Pancreas (tissue), 10 donors: Measurements from ENCODE around the gene F2RL3. TPM values are rescaled to one million over a fixed set of nuclear protein-coding genes. Genes with fewer than 3 reads are reported as not detected.

Source experiments
- ATAC-seq, 4 donors: fragments of 200-7000 bp; cut with Tn5 transposase; one replicate each; pipeline versions ENCODE4 v1.8.0 to v1.9.1; 2020; ENCODE audit warnings: mild to moderate bottlenecking in 4 of 4, moderate library complexity in 4 of 4
- DNase-seq, 6 donors: peaks; one replicate each; pipeline ENCODE4 v3.0.0-alpha.2; 2020
- FAIRE-seq: peaks from 2 replicates; lab custom pipeline; 2012; peaks lifted over from hg19 to GRCh38; lab: Jason Lieb, UNC
- H3K27ac ChIP-seq, 4 donors: fragments of 200-600 bp; sonication (generic); 1 replicate in 3 of 4; 2 replicates in 1 of 4; pipeline versions ENCODE4 v1.5.0 to v1.8.0; 2020
- H3K27me3 ChIP-seq, 4 donors: fragments of 200-600 bp; one replicate each; pipeline ENCODE4 v1.8.0; 2021
- H3K36me3 ChIP-seq, 3 donors: fragments of 200-600 bp; sonication (generic) in 1 of 3; one replicate each; pipeline versions ENCODE4 v1.5.0 to v1.8.0; 2020 to 2021
- H3K4me1 ChIP-seq, 3 donors: fragments of 200-600 bp; one replicate each; pipeline ENCODE4 v1.8.0; 2021
- H3K4me3 ChIP-seq, 4 donors: fragments of 200-600 bp; sonication (generic) in 2 of 4; one replicate each; pipeline versions ENCODE4 v1.5.0 to v1.8.0; 2020 to 2021
- H3K9me3 ChIP-seq, 4 donors: fragments of 200-600 bp; one replicate each; pipeline ENCODE4 v1.8.0; 2021
- WGBS, 2 donors: extraction: QIAGEN DNeasy Blood & Tissue Kit; methylation state at CpG; one replicate each; pipeline ENCODE4 v1.1.7; 2013; 5-methylcytosine and 5-hydroxymethylcytosine counted together
- intact Hi-C, 3 donors: fragments of 100-400 bp; cut with DNase I; formaldehyde crosslinking; loops; one replicate each; pipeline versions ENCODE4 v1.11.1 to v1.14.2; 2022
- polyA plus RNA-seq, 2 donors: library from polyadenylated mRNA; stranded (reverse); fragments of 200-250 nt; gene quantifications; one replicate each; pipeline ENCODE4 v1.2.3, GENCODE V29; 2013
- total RNA-seq, 6 donors: library from RNA; stranded (reverse); fragmentation: NEBNext Ultra II Directional in 4 of 6; extraction: Animal tissue kit (Norgen Biotek cat#: 25700) in 4 of 6; gene quantifications; one replicate each; pipeline versions ENCODE4 v1.2.1 to v1.2.4, GENCODE V29; 2021 to 2023
- TF ChIP-seq, protein P1 (sequence below), 4 donors: fragments of 200-600 bp; sonication (generic) in 3 of 4; IDR thresholded peaks; one replicate each; pipeline versions ENCODE4 v1.5.0 to v1.8.0; 2021; ENCODE audit warnings: antibody characterized with exemption in 4 of 4
- donor health status: healthy with polysubstance abuse.
- donor health status: DM: no; HTN: no; CAD: no; lungs with moderate emphysema.
- donor health status: DM: no; HTN: no; CAD: no.
- donor health status: control.
- donor health status: control.
- donor health status: Bipolar disorder and iron deficiency.
- donor health status: DM: yes; HTN: yes; CAD: no.
- donor health status: DM: no; HTN: no; CAD: no.
- donor health status: DM: no; HTN: no; CAD: no.
- donor health status: DM: yes; HTN: yes; CAD: no.

Gene F2RL3
- total and polyA plus RNA-seq, 8 donors = 0.24 to 9.0 (median 1.8) TPM

DNA sequence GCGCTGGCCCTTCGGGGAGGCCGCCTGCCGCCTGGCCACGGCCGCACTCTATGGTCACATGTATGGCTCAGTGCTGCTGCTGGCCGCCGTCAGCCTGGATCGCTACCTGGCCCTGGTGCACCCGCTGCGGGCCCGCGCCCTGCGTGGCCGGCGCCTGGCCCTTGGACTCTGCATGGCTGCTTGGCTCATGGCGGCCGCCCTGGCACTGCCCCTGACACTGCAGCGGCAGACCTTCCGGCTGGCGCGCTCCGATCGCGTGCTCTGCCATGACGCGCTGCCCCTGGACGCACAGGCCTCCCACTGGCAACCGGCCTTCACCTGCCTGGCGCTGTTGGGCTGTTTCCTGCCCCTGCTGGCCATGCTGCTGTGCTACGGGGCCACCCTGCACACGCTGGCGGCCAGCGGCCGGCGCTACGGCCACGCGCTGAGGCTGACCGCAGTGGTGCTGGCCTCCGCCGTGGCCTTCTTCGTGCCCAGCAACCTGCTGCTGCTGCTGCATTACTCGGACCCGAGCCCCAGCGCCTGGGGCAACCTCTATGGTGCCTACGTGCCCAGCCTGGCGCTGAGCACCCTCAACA is 1.2 kb downstream of the F2RL3 start:
- no peak for FAIRE-seq
- no peak for DNase-seq
- no peaks in the 10 kb centered on the region for H3K27me3 ChIP-seq
- no peaks in the 10 kb centered on the region for H3K9me3 ChIP-seq
- no peaks in the 10 kb centered on the region for H3K36me3 ChIP-seq
- no peak overlapping the region for H3K27ac ChIP-seq
- TF ChIP-seq, protein P1, sequence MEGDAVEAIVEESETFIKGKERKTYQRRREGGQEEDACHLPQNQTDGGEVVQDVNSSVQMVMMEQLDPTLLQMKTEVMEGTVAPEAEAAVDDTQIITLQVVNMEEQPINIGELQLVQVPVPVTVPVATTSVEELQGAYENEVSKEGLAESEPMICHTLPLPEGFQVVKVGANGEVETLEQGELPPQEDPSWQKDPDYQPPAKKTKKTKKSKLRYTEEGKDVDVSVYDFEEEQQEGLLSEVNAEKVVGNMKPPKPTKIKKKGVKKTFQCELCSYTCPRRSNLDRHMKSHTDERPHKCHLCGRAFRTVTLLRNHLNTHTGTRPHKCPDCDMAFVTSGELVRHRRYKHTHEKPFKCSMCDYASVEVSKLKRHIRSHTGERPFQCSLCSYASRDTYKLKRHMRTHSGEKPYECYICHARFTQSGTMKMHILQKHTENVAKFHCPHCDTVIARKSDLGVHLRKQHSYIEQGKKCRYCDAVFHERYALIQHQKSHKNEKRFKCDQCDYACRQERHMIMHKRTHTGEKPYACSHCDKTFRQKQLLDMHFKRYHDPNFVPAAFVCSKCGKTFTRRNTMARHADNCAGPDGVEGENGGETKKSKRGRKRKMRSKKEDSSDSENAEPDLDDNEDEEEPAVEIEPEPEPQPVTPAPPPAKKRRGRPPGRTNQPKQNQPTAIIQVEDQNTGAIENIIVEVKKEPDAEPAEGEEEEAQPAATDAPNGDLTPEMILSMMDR (IDR thresholded peaks at IDR 0.05) = no peak
- 87 to 90% methylated on average over 48 of the region's 48 CpGs for WGBS, 2 donors
- H3K4me3 ChIP-seq = no peak overlapping the region
- ATAC-seq = no peak
- H3K4me1 ChIP-seq = no peaks in the 10 kb centered on the region
- intact Hi-C loops = no loop called here

DNA sequence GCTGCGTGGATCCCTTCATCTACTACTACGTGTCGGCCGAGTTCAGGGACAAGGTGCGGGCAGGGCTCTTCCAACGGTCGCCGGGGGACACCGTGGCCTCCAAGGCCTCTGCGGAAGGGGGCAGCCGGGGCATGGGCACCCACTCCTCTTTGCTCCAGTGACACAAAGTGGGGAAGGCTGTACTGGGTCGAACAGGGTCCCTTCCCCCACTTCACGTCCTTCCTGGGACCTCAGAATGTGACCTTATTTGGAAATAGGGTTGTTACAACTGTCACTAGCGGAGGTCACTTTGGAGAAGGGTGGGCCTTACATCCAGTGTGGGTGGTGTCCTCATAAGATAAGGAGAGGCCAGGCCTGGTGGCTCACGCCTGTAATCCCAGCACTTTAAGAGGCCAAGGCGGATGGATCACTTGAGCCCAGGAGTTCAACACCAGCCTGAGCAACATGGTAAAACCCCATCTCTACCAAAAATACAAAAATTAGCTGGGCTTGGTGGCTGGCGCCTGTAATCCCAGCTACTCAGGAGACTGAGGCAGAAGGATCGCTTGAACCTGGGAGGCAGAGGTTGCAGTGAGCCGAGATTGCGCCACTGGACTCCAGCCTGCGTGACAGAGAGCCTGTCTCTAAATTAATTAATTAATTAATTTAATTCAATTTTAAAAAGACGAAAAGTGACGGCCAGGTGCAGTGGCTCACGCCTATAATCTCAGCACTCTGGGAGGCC is 1.8 kb downstream of the F2RL3 start:
- DNase-seq = no peak
- ATAC-seq = no peak
- intact Hi-C loops = no loop called here

DNA sequence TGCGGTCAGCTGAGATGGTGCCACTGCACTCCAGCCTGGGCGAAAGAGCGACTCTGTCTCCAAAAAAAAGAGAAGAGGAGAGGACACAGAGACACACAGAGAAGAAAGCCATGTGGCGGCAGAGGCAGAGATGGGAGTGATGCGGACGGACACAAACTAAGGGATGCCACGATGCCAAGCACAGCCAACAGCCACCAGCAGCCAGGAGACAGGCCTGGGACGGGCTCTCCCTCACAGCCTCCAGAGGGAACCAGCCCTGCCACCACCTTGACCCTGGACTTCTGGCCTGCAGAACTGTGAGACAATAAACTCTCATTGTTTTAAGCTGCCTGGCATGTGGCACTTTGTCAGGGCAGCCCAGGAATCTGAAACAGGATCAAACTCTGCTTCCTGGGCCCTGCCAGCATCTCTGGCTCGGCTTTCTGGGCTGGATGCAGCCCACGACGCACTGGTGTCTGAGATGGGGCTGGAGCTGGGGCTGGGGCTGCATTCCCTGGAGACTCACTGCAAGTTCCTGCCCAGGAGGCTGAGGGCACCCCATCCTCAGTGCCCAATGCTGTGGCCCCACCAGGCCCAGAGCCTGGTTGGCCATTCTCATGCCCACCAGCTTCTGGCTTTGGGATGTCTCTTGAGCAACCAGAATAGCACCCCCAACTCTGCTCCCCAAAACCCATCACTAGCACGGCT is 3.0 kb downstream of the F2RL3 start:
- DNase-seq = no peak
- no peaks in the 10 kb centered on the region for H3K27me3 ChIP-seq
- H3K4me1 ChIP-seq = no peaks in the 10 kb centered on the region
- no peak for ATAC-seq
- no peak overlapping the region for H3K27ac ChIP-seq
- WGBS, 2 donors = 79 to 95% methylated on average over 12 of the region's 12 CpGs
- no peak overlapping the region for H3K4me3 ChIP-seq
- intact Hi-C loops = no loop called here
- no peaks in the 10 kb centered on the region for H3K9me3 ChIP-seq
- no peak for FAIRE-seq
- TF ChIP-seq, protein P1 (IDR thresholded peaks at IDR 0.05) = no peak
- H3K36me3 ChIP-seq = no peaks in the 10 kb centered on the region

More for the DNA sequence above, 1.8 kb downstream of the F2RL3 start:
- FAIRE-seq = no peak
- TF ChIP-seq, protein P1 (IDR thresholded peaks at IDR 0.05) = no peak
- Histone ChIP-seq H3K36me3 (no peaks in the 10 kb centered on the region), H3K4me3 (no peak overlapping the region), H3K27ac (no peak overlapping the region), H3K27me3 (no peaks in the 10 kb centered on the region), H3K9me3 (no peaks in the 10 kb centered on the region), H3K4me1 (no peaks in the 10 kb centered on the region)
- WGBS, 2 donors = 77 to 86% methylated on average over 24 of the region's 24 CpGs

DNA sequence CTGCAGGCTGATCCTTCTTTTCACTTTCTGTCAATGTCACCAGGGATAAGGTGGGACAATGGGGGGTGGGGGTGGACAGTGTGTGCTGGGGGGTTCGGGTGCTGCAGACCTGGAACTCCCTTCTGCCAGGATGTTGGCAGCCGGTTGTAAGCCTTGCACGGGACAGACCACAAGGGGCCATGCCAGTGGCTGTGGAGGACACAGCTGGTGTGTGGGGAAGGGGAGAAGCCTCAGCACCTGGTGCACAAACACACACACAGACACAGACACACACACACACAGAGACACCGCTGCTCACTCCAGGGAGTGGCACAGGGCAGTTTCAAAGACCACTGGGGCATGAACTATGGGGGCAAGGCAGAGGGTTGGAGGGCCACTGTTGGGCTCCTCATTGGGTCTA is 3.6 kb downstream of the F2RL3 start:
- H3K27me3 ChIP-seq = no peaks in the 10 kb centered on the region
- DNase-seq = no peak
- H3K4me1 ChIP-seq = no peaks in the 10 kb centered on the region
- H3K9me3 ChIP-seq = no peaks in the 10 kb centered on the region
- ATAC-seq = no peak
- H3K4me3 ChIP-seq = no peak overlapping the region
- intact Hi-C loops = no loop called here
- H3K36me3 ChIP-seq = no peaks in the 10 kb centered on the region
- no peak for FAIRE-seq
- TF ChIP-seq, protein P1 (IDR thresholded peaks at IDR 0.05) = no peak
- WGBS, 2 donors = 52 to 61% methylated on average over 4 of the region's 4 CpGs
- H3K27ac ChIP-seq = no peak overlapping the region
